HepG2 (cell line): ENCODE results near the gene ACBD7. TPM values are rescaled to one million over a fixed set of nuclear protein-coding genes. Genes with fewer than 3 reads are reported as not detected.

Experiments
- ATAC-seq: fragments of 200-7000 bp; cut with Tn5 transposase; 3 replicates; pipeline ENCODE4 v1.9.1; 2020; ENCODE audit warnings: mild to moderate bottlenecking, moderate library complexity
- BruUV-seq: library from RNA; stranded (reverse); fragments of 400-500 nt; replicated peaks from 2 replicates; lab custom pipeline; 2021; lab: Mats Ljungman, UMichigan
- CTCF ChIA-PET: fragments of 300-600 bp; formaldehyde crosslinking; extraction: SDS; loops from one replicate; lab custom pipeline; 2021; ENCODE audit warnings: low total read pairs, inconsistent platforms, low intra/inter-chr PET ratio; lab: Yijun Ruan, JAX
- POLR2A ChIA-PET: fragments of 350-600 bp; sonication (Branson Sonifier 250); formaldehyde crosslinking; loops from one replicate; lab custom pipeline; 2020; ENCODE audit warnings: antibody characterized with exemption, inconsistent platforms; lab: Yijun Ruan, JAX
- DNase-seq: peaks from one replicate; pipeline ENCODE4 v3.0.0-alpha.2; 2015; ENCODE audit warnings: low spot score
- FAIRE-seq: peaks from 3 replicates; lab custom pipeline; 2011; peaks lifted over from hg19 to GRCh38; lab: Jason Lieb, UNC
- H2AFZ ChIP-seq: one replicate; pipeline ENCODE4 v1.6.1; 2011; ENCODE audit warnings: low read length, inconsistent platforms
- H3K27ac ChIP-seq: fragments of 300-600 bp; 3 replicates; pipeline ENCODE4 v1.8.0; 2011; ENCODE audit warnings: mixed run types, mild to moderate bottlenecking, mixed read lengths, low read length, inconsistent platforms; ENCODE audit not compliant: insufficient read depth; ENCODE audit errors: extremely low read length
- H3K27me3 ChIP-seq, 2 experiments: fragments of 200-600 bp in 1 of 2; 2 replicates in 1 of 2; 3 replicates in 1 of 2; pipeline versions ENCODE4 v1.6.0 to v1.8.0; 2011; ENCODE audit warnings: low read length in 2 of 2, mild to moderate bottlenecking in 2 of 2, moderate library complexity in 2 of 2, inconsistent platforms in 1 of 2; ENCODE audit not compliant: insufficient read depth in 2 of 2, control insufficient read depth in 1 of 2
- H3K36me3 ChIP-seq, 2 experiments: fragments of 200-600 bp in 1 of 2; replicated peaks in 1 of 2; 2 replicates in 1 of 2; 3 replicates in 1 of 2; pipeline versions ENCODE4 v1.5.1 to v1.8.0; 2011; ENCODE audit warnings: low read length in 2 of 2, inconsistent platforms in 1 of 2; ENCODE audit not compliant: insufficient read depth in 2 of 2, control insufficient read depth in 1 of 2
- H3K4me1 ChIP-seq: 2 replicates; pipeline ENCODE4 v1.5.1; 2012; ENCODE audit warnings: low read length, inconsistent platforms; ENCODE audit not compliant: insufficient read depth
- H3K4me2 ChIP-seq: 2 replicates; pipeline ENCODE4 v1.6.0; 2011; ENCODE audit warnings: low read depth, low read length, inconsistent platforms
- H3K4me3 ChIP-seq, 3 experiments: fragments of 200-600 bp in 1 of 3; sonication (generic), shearing (Covaris generic) in 1 of 3; replicated peaks in 1 of 3; 2 replicates each; pipeline ENCODE4 v1.5.1; 2011 to 2016; ENCODE audit warnings: low read length in 3 of 3, inconsistent platforms in 2 of 3, low read depth in 2 of 3, mild to moderate bottlenecking in 2 of 3, control low read depth in 1 of 3, mixed read lengths in 1 of 3; ENCODE audit not compliant: insufficient read depth in 1 of 3
- H3K79me2 ChIP-seq: one replicate; pipeline ENCODE4 v1.6.1; 2011; ENCODE audit warnings: low read length, inconsistent platforms; ENCODE audit not compliant: insufficient read depth
- H3K9ac ChIP-seq: 2 replicates; pipeline ENCODE4 v1.6.0; 2011; ENCODE audit warnings: mild to moderate bottlenecking, low read depth, low read length, inconsistent platforms; ENCODE audit not compliant: insufficient read depth
- H3K9me3 ChIP-seq: 2 replicates; pipeline ENCODE4 v1.5.1; 2012; ENCODE audit warnings: mild to moderate bottlenecking, low read length
- H4K20me1 ChIP-seq: 2 replicates; pipeline ENCODE4 v1.6.0; 2011; ENCODE audit warnings: inconsistent platforms, mild to moderate bottlenecking, low read length, moderate library complexity; ENCODE audit not compliant: insufficient read depth
- ARNT2 ChIP-seq: sonication (generic); formaldehyde crosslinking; IDR thresholded peaks from 2 replicates; pipeline ENCODE4 v1.8.0; 2022; ENCODE audit warnings: mild to moderate bottlenecking, low read depth, missing genetic modification reagents, moderate library complexity
- HNF1A ChIP-seq, 2 experiments: sonication (generic) in 1 of 2; formaldehyde crosslinking in 1 of 2; IDR thresholded peaks; 2 replicates each; pipeline versions ENCODE4 v1.4.0 to v1.6.1; 2016 to 2020; ENCODE audit warnings: borderline replicate concordance in 1 of 2, low read depth in 1 of 2, mild to moderate bottlenecking in 1 of 2, missing genetic modification reagents in 1 of 2
- POLR2A ChIP-seq, 2 experiments: IDR thresholded peaks; 2 replicates each; pipeline ENCODE4 v1.6.1; 2011; ENCODE audit warnings: low read depth in 2 of 2, low read length in 2 of 2, mild to moderate bottlenecking in 1 of 2, moderate library complexity in 1 of 2; ENCODE audit not compliant: insufficient read depth in 1 of 2
- POLR2AphosphoS5 ChIP-seq: IDR thresholded peaks from 2 replicates; pipeline ENCODE4 v1.6.1; 2012; ENCODE audit warnings: low read depth, low read length
- TMF1 ChIP-seq: sonication (generic); formaldehyde crosslinking; IDR thresholded peaks from 2 replicates; pipeline ENCODE4 v1.8.1; 2022; ENCODE audit warnings: low read depth, missing genetic modification reagents
- ZFP37 ChIP-seq: sonication (generic); formaldehyde crosslinking; IDR thresholded peaks from 2 replicates; pipeline ENCODE4 v1.4.0; 2020; ENCODE audit warnings: missing genetic modification reagents, borderline replicate concordance
- ZHX1 ChIP-seq: sonication (generic); formaldehyde crosslinking; IDR thresholded peaks from 2 replicates; pipeline ENCODE4 v1.8.1; 2022; ENCODE audit warnings: low read depth, mild to moderate bottlenecking, missing genetic modification reagents
- ZNF564 ChIP-seq: sonication (generic); formaldehyde crosslinking; IDR thresholded peaks from 2 replicates; pipeline ENCODE4 v1.8.1; 2023; ENCODE audit warnings: mild to moderate bottlenecking, missing genetic modification reagents
- WGBS: methylation state at CpG from one replicate; pipeline ENCODE4 v1.1.6; 2017; ENCODE audit warnings: low lambda C conversion rate; 5-methylcytosine and 5-hydroxymethylcytosine counted together
- in situ Hi-C: cut with HindIII; loops from 2 replicates; pipeline ENCODE4 v1.10.0; 2017; ENCODE audit warnings: low pct_unique_long_range_greater_than_20kb; ENCODE audit not compliant: extremely low pct_ligation_motif_present
- intact Hi-C: fragments of 100-400 bp; cut with micrococcal nuclease; formaldehyde crosslinking; loops from one replicate; pipeline ENCODE4 v1.10.0; 2022; ENCODE audit not compliant: unreplicated experiment
- polyA plus RNA-seq, 8 experiments: library from polyadenylated mRNA; depleted of rRNA in 3 of 8; stranded (reverse) in 7 of 8; unstranded in 1 of 8; fragments of >200 nt; fragmentation: Illumina TruSeq in 4 of 8; extraction: Trizol in 4 of 8; gene quantifications; 2 replicates each; pipeline versions ENCODE4 v1.2.1 to v1.2.3, GENCODE V29; 2011 to 2016; ENCODE audit warnings: low read depth in 4 of 8, missing spikeins in 1 of 8, mixed read lengths in 1 of 8; ENCODE audit not compliant: insufficient read depth in 1 of 8
- total RNA-seq, 5 experiments: library from RNA; depleted of rRNA; stranded (reverse); fragments of >200 nt; fragmentation: Illumina TruSeq; extraction: Trizol; gene quantifications; 2 replicates each; pipeline ENCODE4 v1.2.3, GENCODE V29; 2016; ENCODE audit warnings: low read depth in 1 of 5

The ACBD7 gene
- total and polyA plus RNA-seq, 2 of the 13 experiments (the other 11 are each of a cell fraction or from before 2014, with no cell fraction given) = 1.4 to 2.6 TPM

GRCh38 chr10:15099886-15100285 lies 11.3 kb upstream of the ACBD7 start:
- H2AFZ ChIP-seq = no peak overlapping the region
- no peak overlapping the region for H3K27ac ChIP-seq
- no peak overlapping the region for H3K9ac ChIP-seq
- intact Hi-C loops (loop anchor here (10.0 kb wide), 1 partner anchor 65 kb away; the partner anchor contains the start of gene NMT2), in situ Hi-C loops (loop anchor here (10.0 kb wide), 2 partner anchors 105 to 135 kb away; no protein-coding TSS in a partner anchor)
- ATAC-seq = no peak
- no peak overlapping the region for H3K4me2 ChIP-seq
- ChIA-PET POLR2A (interaction anchor here (1.5 kb wide), 1 partner anchor 68 kb away, joined by 4 read pairs; no protein-coding TSS in a partner anchor), CTCF (no interaction called here)
- no peaks in the 10 kb centered on the region for H3K9me3 ChIP-seq
- peaks cover 28% of the 10 kb centered on the region for H3K4me1 ChIP-seq
- peaks cover 10 to 23% of the 10 kb centered on the region in 2 experiments; a peak in 4 of 5 replicates for H3K36me3 ChIP-seq
- peaks cover 32% of the 10 kb centered on the region for H3K79me2 ChIP-seq
- no peak for FAIRE-seq
- H3K27me3 ChIP-seq = no peaks in the 10 kb centered on the region; a peak in 1 of 5 replicates
- TF ChIP-seq ARNT2 (CRISPR knock-in tag) (no peak), POLR2AphosphoS5 (0 out of 2 replicates have a peak, but pooled peaks have one; percentile 16), POLR2A (IDR thresholded peaks at IDR 0.05; ENCODE audit: insufficient read depth in 1 of 2, low read depth in 2 of 2, low read length in 2 of 2) (0 out of 4 replicates have a peak, but pooled peaks of 1 of the 2 experiments have one; percentile 3)
- DNase-seq = no peak
- no TSS peak for BruUV-seq
- 88% methylated on average over 4 of the region's 4 CpGs for WGBS
- H3K4me3 ChIP-seq = no peak overlapping the region
- no peaks in the 10 kb centered on the region for H4K20me1 ChIP-seq

- Histone ChIP-seq H2AFZ (peak within 1 kb of the TSS; percentile 85), H3K4me1 (peaks cover 28% of the 10 kb centered on the region), H3K79me2 (peaks cover 31% of the 10 kb centered on the region), H3K9ac (peak within 1 kb of the TSS; percentile 97), H3K27me3 (no peaks in the 10 kb centered on the region; a peak in 1 of 5 replicates), H3K36me3 (peaks cover 2% of the 10 kb centered on the region in 2 experiments; a peak in 2 of 5 replicates), H3K4me2 (peak within 1 kb of the TSS; percentile 99), H3K4me3 (peak within 1 kb of the TSS; percentile 66 to 92 (median 82)), H3K9me3 (no peaks in the 10 kb centered on the region), H3K27ac (peak within 1 kb of the TSS; percentile 97), H4K20me1 (no peaks in the 10 kb centered on the region)
- intact Hi-C loops = no loop called here
- DNase-seq (peak; percentile 92), FAIRE-seq (peak; percentile 58), ATAC-seq (peak; percentile 89)
- in situ Hi-C loops = no loop called here
- ChIA-PET POLR2A (interaction anchor here (0.6 to 1.7 kb wide), 5 partner anchors 9 to 138 kb away, joined by 3 to 10 read pairs (median 4); partner anchors contain the start of gene MEIG1), CTCF (no interaction called here)
- no TSS peak for BruUV-seq
- WGBS = 3% methylated on average over 12 of the region's 84 CpGs
- peak; percentile 73; the same call in 1 of the 2 replicates for TF ChIP-seq ZNF564 (CRISPR knock-in tag)
- no peak for TF ChIP-seq HNF1A (IDR thresholded peaks at IDR 0.05; ENCODE audit: low read depth)
- peak; percentile 74 for TF ChIP-seq HNF1A (CRISPR knock-in tag; IDR thresholded peaks at IDR 0.05; ENCODE audit: borderline replicate concordance)
- TF ChIP-seq TMF1 (CRISPR knock-in tag) = peak; percentile 94; the same call in 1 of the 2 replicates
- TF ChIP-seq ZFP37 (CRISPR knock-in tag) = peak; percentile 44; the same call in 1 of the 2 replicates
- 0 out of 2 replicates have a peak, but pooled peaks have one; percentile 50 for TF ChIP-seq ZHX1 (CRISPR knock-in tag)
These were observed 8.6 kb upstream of the ACBD7 start, which contains the start of gene RPP38 for GRCh38 chr10:15097011-15097812. Gene RPP38 (plus strand): TSS chr10:15097355. CDS start chr10:15103315, 5,960 bp downstream.
